ENCODE measurements around the gene RDH11.

The RDH11 gene

DNA sequence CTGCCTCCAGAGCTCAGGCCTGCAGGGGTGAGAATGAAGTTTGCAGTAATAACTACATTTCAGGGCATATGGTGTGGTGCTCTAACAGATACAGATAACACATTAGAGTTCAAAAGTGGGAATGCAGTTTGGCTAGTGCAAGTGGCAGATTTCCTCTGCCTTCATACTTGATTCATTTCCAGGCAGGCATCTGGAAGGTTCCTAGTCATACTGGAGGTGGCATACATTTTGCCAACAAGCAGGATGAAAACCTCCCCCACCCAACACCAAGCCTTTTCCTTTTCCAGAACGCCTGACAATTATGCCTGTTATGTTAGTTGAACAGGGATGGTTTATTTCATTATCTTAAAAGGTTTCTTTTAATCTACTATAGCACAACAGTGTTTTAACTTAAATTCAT, 45.4 kb downstream of the RDH11 start:
- no peaks in the 10 kb centered on the region for H3K27me3 ChIP-seq
- TF ChIP-seq, protein P1, sequence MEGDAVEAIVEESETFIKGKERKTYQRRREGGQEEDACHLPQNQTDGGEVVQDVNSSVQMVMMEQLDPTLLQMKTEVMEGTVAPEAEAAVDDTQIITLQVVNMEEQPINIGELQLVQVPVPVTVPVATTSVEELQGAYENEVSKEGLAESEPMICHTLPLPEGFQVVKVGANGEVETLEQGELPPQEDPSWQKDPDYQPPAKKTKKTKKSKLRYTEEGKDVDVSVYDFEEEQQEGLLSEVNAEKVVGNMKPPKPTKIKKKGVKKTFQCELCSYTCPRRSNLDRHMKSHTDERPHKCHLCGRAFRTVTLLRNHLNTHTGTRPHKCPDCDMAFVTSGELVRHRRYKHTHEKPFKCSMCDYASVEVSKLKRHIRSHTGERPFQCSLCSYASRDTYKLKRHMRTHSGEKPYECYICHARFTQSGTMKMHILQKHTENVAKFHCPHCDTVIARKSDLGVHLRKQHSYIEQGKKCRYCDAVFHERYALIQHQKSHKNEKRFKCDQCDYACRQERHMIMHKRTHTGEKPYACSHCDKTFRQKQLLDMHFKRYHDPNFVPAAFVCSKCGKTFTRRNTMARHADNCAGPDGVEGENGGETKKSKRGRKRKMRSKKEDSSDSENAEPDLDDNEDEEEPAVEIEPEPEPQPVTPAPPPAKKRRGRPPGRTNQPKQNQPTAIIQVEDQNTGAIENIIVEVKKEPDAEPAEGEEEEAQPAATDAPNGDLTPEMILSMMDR (IDR thresholded peaks at IDR 0.05; ENCODE audit: low read depth, low read length): no peak
- DNase-seq: no peak
- no peaks in the 10 kb centered on the region for H3K4me1 ChIP-seq
- peaks cover 47% of the 10 kb centered on the region for H3K36me3 ChIP-seq
- H3K4me3 ChIP-seq (ENCODE audit: low read depth, low read length): no peak overlapping the region
- H3K9me3 ChIP-seq: no peaks in the 10 kb centered on the region

DNA sequence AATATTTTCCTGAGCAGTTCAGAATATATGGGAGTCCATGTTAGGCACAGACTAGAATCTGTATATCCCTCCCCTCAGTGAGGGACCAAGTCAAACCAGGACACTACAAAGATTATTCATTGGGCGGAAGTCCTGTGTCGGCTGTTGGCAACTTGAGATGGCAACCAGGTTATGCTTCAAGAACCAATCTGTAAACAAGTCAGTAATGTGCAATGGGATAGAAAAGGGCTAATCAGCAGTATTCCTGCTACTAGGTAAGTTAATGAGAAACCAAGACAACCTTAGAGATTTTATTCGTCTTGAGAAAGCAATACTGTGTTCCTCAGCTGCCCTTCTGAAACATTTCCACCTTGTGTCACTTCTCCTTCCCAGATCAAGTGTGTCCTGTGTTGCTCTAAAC, 49.4 kb downstream of the RDH11 start:
- H3K27me3 ChIP-seq: no peaks in the 10 kb centered on the region
- H3K36me3 ChIP-seq: peaks cover 14% of the 10 kb centered on the region
- DNase-seq: no peak

DNA sequence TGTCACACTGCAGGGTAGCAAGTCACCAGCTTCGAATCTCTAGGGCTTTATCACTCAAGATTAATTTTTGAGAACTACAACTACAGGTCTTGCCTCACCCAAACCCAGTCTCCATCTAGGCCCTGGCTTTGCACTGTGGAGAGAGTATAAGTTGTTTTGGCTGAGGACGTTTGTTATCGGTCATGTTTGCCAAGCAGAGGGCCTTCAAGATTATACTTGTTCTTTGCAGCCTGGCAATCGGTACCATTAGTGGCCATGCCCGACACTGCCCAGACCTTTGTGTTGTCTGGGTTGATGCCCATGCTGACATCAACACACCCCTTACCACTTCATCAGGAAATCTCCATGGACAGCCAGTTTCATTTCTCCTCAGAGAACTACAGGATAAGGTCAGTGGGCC, 50.1 kb downstream of the RDH11 start:
- no peaks in the 10 kb centered on the region for H3K9me3 ChIP-seq
- no peak overlapping the region for H3K4me3 ChIP-seq (ENCODE audit: low read depth, low read length)
- H3K4me1 ChIP-seq: no peaks in the 10 kb centered on the region
- H3K36me3 ChIP-seq: peaks cover 7% of the 10 kb centered on the region
- TF ChIP-seq, protein P1 (IDR thresholded peaks at IDR 0.05; ENCODE audit: low read depth, low read length): no peak
- no peak for DNase-seq
- no peaks in the 10 kb centered on the region for H3K27me3 ChIP-seq

More for the DNA sequence above, 49.4 kb downstream of the RDH11 start:
- Histone ChIP-seq H3K9me3 (no peaks in the 10 kb centered on the region), H3K4me1 (no peaks in the 10 kb centered on the region), H3K4me3 (ENCODE audit: low read depth, low read length) (no peak overlapping the region)
- TF ChIP-seq, protein P1 (IDR thresholded peaks at IDR 0.05; ENCODE audit: low read depth, low read length): no peak

DNA sequence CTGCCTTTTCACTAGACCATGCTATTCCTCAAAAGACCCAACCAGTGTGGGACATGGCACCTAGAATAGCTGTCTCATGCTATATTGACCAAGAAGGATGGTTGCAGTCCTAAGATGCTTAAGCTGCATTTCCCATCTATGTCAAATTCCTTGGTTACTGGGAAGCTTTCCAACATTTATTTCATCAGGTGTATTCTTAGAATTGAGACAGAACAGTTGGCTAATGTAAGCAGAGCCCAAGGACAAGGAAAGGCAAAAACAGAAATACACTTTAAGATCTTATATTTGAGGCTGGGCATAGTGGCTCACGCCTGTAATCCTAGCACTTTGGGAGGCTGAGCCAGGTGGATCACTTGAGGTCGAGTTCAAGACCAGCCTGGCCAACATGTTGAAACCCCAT, 51.1 kb downstream of the RDH11 start:
- TF ChIP-seq, protein P1 (IDR thresholded peaks at IDR 0.05; ENCODE audit: low read depth, low read length): no peak
- no peak overlapping the region for H3K4me3 ChIP-seq (ENCODE audit: low read depth, low read length)
- H3K36me3 ChIP-seq: no peaks in the 10 kb centered on the region; the same call in 1 of the 2 replicates
- H3K4me1 ChIP-seq: no peaks in the 10 kb centered on the region
- H3K9me3 ChIP-seq: no peaks in the 10 kb centered on the region
- no peak for DNase-seq
- no peaks in the 10 kb centered on the region for H3K27me3 ChIP-seq

DNA sequence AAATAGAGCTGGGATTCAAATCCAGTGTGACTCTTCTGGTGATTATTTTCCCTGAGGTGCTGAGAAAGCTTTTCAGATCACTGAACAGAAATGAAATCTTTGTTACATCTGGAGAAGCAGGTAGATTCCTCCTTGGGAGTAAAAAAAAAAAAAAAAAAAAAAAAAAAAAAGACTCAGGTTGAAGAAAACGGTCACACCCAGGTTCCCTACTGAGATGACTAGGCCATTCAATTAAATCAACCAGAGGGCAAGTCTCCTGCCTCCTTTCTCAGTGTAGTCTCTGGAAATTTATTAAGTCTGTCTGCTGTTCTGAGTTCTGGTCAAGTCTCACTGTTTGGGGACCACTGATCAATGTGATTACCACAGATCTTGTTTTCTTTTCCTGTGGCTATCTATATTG, 51.9 kb downstream of the RDH11 start:
- Histone ChIP-seq H3K4me3 (ENCODE audit: low read depth, low read length) (no peak overlapping the region), H3K9me3 (no peaks in the 10 kb centered on the region), H3K4me1 (no peaks in the 10 kb centered on the region), H3K27me3 (no peaks in the 10 kb centered on the region), H3K36me3 (no peaks in the 10 kb centered on the region)
- TF ChIP-seq, protein P1 (IDR thresholded peaks at IDR 0.05; ENCODE audit: low read depth, low read length): no peak
- DNase-seq: no peak

DNA sequence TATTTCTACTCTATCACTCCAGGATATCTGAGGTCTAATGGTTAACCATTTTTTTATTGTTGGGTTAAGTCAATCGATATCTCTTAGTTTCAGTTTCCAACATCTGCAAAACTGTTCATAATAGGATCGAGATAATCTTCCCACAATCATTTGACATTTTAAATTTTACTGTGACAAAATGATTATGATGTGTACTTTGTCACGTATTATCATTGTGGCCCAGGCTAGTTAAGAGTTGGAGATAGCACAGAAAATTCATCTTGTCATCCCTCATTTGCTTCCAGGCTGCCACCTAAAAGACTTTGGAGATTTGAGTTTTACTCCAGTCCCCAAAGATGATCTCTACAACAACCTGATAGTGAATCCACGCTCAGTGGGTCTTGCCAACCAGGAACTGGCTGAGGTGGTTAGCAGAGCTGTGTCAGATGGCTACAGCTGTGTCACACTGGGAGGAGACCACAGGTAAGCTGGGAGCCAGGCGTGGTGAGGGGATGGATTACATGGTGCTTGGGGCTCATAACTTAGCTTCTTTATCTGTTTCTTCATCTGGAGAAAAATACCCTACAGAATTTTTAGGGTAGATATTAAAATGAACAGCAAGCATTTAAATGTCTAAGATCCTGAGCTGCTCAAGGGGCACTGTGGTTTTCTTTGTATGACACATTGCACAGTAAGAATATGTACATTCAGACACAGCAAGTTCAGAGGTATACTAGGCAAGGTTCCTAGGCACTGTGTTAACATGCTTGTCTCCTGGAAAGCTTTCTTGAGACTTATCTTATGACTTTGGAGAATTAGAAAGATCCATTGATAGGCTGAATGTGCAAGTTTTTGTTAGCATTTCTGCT, 53.4 kb downstream of the RDH11 start:
- Histone ChIP-seq H3K4me3 (ENCODE audit: low read depth, low read length) (no peak overlapping the region), H3K4me1 (no peaks in the 10 kb centered on the region), H3K27me3 (no peaks in the 10 kb centered on the region), H3K36me3 (no peaks in the 10 kb centered on the region), H3K9me3 (no peaks in the 10 kb centered on the region)
- TF ChIP-seq, protein P1 (IDR thresholded peaks at IDR 0.05; ENCODE audit: low read depth, low read length): no peak
- DNase-seq: no peak
